ENCODE data around the gene MYOCD.

MYOCD gene, protein sequence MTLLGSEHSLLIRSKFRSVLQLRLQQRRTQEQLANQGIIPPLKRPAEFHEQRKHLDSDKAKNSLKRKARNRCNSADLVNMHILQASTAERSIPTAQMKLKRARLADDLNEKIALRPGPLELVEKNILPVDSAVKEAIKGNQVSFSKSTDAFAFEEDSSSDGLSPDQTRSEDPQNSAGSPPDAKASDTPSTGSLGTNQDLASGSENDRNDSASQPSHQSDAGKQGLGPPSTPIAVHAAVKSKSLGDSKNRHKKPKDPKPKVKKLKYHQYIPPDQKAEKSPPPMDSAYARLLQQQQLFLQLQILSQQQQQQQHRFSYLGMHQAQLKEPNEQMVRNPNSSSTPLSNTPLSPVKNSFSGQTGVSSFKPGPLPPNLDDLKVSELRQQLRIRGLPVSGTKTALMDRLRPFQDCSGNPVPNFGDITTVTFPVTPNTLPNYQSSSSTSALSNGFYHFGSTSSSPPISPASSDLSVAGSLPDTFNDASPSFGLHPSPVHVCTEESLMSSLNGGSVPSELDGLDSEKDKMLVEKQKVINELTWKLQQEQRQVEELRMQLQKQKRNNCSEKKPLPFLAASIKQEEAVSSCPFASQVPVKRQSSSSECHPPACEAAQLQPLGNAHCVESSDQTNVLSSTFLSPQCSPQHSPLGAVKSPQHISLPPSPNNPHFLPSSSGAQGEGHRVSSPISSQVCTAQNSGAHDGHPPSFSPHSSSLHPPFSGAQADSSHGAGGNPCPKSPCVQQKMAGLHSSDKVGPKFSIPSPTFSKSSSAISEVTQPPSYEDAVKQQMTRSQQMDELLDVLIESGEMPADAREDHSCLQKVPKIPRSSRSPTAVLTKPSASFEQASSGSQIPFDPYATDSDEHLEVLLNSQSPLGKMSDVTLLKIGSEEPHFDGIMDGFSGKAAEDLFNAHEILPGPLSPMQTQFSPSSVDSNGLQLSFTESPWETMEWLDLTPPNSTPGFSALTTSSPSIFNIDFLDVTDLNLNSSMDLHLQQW

DNA sequence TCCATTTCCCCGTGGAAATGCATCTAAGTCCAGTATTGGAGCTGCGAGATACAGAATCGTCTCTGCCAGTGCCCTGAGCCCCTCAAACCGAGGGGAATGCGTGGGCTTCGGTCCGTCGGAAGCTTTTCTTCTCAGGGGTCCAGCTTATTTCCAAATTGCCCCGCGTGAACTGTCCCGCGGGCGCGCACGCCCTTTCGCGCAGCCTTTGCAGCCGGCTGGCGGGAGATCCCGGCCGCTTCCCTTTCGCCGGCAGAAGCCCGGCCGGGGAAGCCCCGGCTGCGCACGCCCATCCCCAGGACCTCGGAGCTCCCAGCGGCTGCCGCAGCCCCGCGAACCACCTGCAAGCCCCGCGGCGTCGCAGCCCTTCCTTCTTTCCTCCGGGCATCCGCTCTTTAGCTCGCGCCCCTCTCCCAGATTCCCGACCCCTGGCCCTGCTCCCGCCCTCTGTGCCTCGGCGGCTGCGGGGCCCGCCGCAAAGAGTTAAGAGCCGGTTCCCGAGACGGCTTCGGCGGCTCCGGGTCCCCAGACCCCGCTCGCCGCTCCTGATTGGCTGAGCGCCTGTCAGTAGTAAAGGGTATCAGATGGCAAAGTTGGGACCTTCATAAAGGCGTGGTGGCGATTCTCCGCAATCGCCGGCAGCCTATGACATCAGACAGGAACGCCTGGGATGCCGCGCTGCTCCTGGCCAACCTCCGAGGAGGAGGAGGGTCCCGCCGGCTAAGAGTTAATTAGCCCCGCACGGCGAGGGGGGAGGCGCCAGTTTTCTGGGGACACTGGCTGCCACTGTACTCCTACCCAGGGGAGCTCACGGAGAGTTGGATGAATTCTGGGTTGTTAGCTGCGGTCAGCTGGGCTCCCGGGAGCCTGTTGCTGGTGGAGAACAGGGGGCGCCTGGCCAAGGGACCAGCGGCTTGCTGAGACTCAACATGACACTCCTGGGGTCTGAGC, at the start of gene MYOCD:
MYOCD (plus strand) TSS at position 628 of the 948 bp plus-strand sequence; CDS start at position 927, 299 bp downstream.
- TF ChIP-seq, protein P1, sequence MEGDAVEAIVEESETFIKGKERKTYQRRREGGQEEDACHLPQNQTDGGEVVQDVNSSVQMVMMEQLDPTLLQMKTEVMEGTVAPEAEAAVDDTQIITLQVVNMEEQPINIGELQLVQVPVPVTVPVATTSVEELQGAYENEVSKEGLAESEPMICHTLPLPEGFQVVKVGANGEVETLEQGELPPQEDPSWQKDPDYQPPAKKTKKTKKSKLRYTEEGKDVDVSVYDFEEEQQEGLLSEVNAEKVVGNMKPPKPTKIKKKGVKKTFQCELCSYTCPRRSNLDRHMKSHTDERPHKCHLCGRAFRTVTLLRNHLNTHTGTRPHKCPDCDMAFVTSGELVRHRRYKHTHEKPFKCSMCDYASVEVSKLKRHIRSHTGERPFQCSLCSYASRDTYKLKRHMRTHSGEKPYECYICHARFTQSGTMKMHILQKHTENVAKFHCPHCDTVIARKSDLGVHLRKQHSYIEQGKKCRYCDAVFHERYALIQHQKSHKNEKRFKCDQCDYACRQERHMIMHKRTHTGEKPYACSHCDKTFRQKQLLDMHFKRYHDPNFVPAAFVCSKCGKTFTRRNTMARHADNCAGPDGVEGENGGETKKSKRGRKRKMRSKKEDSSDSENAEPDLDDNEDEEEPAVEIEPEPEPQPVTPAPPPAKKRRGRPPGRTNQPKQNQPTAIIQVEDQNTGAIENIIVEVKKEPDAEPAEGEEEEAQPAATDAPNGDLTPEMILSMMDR (conservative IDR thresholded peaks at IDR 0.05; ENCODE audit: control insufficient read depth, insufficient read depth, low read depth, low read length) = no peak
- peak within 1 kb of the TSS; percentile 43 for H3K4me3 ChIP-seq (ENCODE audit: control insufficient read depth, low read depth, low read length)
- no peak for DNase-seq (ENCODE audit: low read depth)

DNA sequence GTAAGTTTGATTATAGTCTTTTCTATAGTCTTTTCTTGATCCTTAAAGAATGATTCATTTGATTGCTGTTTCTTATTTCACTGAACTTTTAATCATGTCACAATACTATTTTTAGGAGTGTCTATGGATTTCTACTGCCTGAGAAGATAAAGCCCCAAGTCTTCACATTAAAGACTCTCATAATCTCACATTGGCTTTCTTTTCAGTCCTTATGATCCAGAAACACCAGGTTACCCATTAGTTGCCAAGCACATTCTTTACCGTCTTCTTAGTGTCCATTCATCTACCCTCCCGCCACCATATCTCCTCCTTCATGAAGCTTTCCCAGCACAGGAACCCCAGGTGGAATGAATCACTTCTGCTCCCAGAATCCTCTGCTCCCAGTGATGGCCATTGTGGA, 49.5 kb upstream of the MYOCD start:
- no peak for DNase-seq (ENCODE audit: low read depth)
- no peak overlapping the region for H3K4me3 ChIP-seq (ENCODE audit: control insufficient read depth, low read depth, low read length)
- TF ChIP-seq, protein P1 (conservative IDR thresholded peaks at IDR 0.05; ENCODE audit: control insufficient read depth, insufficient read depth, low read depth, low read length) = no peak

DNA sequence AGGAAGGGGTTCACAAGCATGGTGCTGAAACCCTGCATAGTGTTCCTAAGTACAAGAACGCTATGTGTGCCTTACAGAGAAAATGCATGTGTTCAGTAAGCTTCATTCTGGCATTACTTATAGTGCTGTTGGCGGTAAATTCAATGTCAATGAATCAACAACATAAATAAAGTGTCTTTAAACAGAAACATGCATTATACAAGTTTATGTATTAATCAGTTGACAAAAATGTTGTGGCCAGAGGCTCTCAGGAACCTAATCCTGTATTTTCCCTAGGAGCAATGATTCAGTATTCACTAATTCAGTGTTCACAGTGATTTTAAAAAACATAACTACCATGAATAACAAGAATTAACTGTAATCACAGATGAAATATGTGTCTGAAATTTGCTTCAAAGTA, 47.1 kb upstream of the MYOCD start:
- H3K4me3 ChIP-seq (ENCODE audit: control insufficient read depth, low read depth, low read length) = no peak overlapping the region
- peak; percentile 83 for DNase-seq (ENCODE audit: low read depth)
- TF ChIP-seq, protein P1 (conservative IDR thresholded peaks at IDR 0.05; ENCODE audit: control insufficient read depth, insufficient read depth, low read depth, low read length) = no peak

DNA sequence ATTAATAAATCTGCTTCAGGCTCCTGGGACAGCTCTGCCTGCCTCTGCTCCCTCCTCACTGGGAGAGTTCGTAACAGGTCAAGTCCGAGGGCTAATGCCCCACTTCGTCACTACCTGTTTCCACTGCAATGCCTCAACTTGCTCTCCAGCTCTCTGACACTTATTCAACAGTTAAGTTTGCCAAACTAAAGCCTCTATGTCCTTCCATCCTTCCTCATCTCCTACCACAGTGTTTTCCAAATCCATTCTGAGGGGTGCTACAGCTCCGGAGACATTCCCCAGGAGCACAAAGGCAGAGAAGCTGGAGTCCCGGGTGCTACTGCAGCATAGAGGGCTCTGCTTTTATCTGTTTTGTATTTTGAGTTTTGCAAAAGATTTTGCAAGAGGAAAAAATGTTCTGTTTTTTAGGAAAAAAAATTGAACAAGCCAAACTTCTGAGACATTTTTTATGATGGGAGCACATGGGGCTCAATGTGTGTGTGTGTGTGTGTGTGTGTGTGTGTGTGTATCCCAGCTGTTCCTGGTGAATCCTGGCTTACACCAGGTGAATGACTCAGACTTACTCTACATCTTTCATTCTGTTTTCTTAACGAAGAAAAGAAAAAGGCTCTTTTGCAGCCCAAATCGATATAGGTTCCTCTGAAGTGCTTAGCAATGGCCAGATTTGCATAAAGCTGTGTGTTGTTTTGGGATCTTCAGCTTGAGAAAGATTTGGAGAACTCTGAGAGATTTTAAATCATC, 46.1 kb upstream of the MYOCD start:
- TF ChIP-seq, protein P1 (conservative IDR thresholded peaks at IDR 0.05; ENCODE audit: control insufficient read depth, insufficient read depth, low read depth, low read length) = no peak
- DNase-seq (ENCODE audit: low read depth) = peak; percentile 79
- H3K4me3 ChIP-seq (ENCODE audit: control insufficient read depth, low read depth, low read length) = no peak overlapping the region

DNA sequence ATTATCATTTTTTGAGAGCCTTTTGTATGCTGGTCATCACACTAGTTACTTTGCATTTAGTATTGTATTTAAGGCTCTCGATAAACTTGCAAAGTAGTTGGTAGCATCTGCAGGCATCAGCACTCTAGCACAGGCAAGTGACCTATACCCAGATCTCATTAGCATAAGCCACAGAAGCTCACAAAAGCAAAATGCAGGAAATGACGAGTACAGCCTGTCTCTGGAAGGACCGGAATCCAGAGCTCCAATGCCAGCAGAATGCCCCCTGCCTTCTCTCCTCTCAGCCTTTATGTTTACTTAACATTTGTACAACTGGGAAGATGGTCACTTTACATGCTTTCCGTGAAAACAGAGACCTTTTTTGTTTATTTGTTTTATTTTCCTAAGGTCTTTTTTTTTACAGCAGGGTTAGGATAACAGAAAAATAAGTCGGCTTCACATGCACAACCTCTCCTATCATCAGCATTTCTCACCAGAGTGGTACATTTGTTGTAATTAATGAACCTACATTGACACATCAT, 45.4 kb upstream of the MYOCD start:
- H3K4me3 ChIP-seq (ENCODE audit: control insufficient read depth, low read depth, low read length) = no peak overlapping the region
- TF ChIP-seq, protein P1 (conservative IDR thresholded peaks at IDR 0.05; ENCODE audit: control insufficient read depth, insufficient read depth, low read depth, low read length) = no peak
- peak; percentile 68 for DNase-seq (ENCODE audit: low read depth)

Data from fibroblast of mammary gland (primary cell).